Neural progenitor cell (in vitro differentiated cells): ENCODE data around the gene PPP1R3G. TPM values are rescaled to one million over a fixed set of nuclear protein-coding genes. Genes with fewer than 3 reads are reported as not detected.

Experiments
- DNase-seq: peaks from one replicate; pipeline ENCODE4 v3.0.0-alpha.2; 2016; ENCODE audit warnings: low spot score
- H2AFZ ChIP-seq: fragments of 200-600 bp; sonication (generic); replicated peaks from 2 replicates; pipeline ENCODE4 v1.6.1; 2016; ENCODE audit warnings: antibody characterized with exemption
- H3F3A ChIP-seq: fragments of 200-600 bp; sonication (generic); 2 replicates; pipeline ENCODE4 v1.6.1; 2016; ENCODE audit warnings: antibody characterized with exemption, low read depth
- H3K27ac ChIP-seq: fragments of 200-600 bp; sonication (generic); 2 replicates; pipeline ENCODE4 v1.5.1; 2016; ENCODE audit warnings: mild to moderate bottlenecking
- H3K27me3 ChIP-seq: fragments of 200-600 bp; sonication (generic); 2 replicates; pipeline ENCODE4 v1.6.1; 2016; ENCODE audit warnings: mild to moderate bottlenecking, moderate library complexity
- H3K36me3 ChIP-seq: fragments of 200-600 bp; sonication (generic); 2 replicates; pipeline ENCODE4 v1.5.1; 2016
- H3K4me1 ChIP-seq: fragments of 200-600 bp; sonication (generic); 2 replicates; pipeline ENCODE4 v1.6.1; 2016; ENCODE audit warnings: mixed run types
- H3K4me2 ChIP-seq: fragments of 200-600 bp; sonication (generic); 2 replicates; pipeline ENCODE4 v1.6.1; 2016
- H3K4me3 ChIP-seq: fragments of 200-600 bp; sonication (generic); 2 replicates; pipeline ENCODE4 v1.5.1; 2016
- H3K79me2 ChIP-seq: fragments of 200-600 bp; sonication (generic); 2 replicates; pipeline ENCODE4 v1.6.1; 2016; ENCODE audit warnings: low read depth
- H3K9ac ChIP-seq: fragments of 200-600 bp; sonication (generic); 2 replicates; pipeline ENCODE4 v1.6.1; 2016
- H3K9me3 ChIP-seq: fragments of 200-600 bp; sonication (generic); 2 replicates; pipeline ENCODE4 v1.5.1; 2016; ENCODE audit warnings: low read depth
- H4K20me1 ChIP-seq: fragments of 200-600 bp; sonication (generic); 2 replicates; pipeline ENCODE4 v1.6.1; 2016; ENCODE audit warnings: low read depth
- H3K27ac Mint-ChIP-seq: 3 replicates; pipeline ENCODE4 v1.8.0; 2021; ENCODE audit warnings: mixed read lengths
- H3K27me3 Mint-ChIP-seq: 2 replicates; pipeline ENCODE4 v1.8.0; 2022; ENCODE audit warnings: low read depth, mild to moderate bottlenecking, inconsistent platforms, moderate library complexity, mixed read lengths; ENCODE audit not compliant: insufficient read depth
- H3K36me3 Mint-ChIP-seq: 3 replicates; pipeline ENCODE4 v1.8.0; 2021; ENCODE audit warnings: mixed read lengths
- H3K4me1 Mint-ChIP-seq: 3 replicates; pipeline ENCODE4 v1.8.0; 2021; ENCODE audit warnings: mixed read lengths
- H3K4me3 Mint-ChIP-seq: 3 replicates; pipeline ENCODE4 v1.8.0; 2021; ENCODE audit warnings: mild to moderate bottlenecking, moderate library complexity, mixed read lengths
- H3K9me3 Mint-ChIP-seq: 3 replicates; pipeline ENCODE4 v1.8.0; 2020; ENCODE audit warnings: mixed read lengths
- EZH2 ChIP-seq: fragments of 200-600 bp; sonication (generic); IDR thresholded peaks from 2 replicates; pipeline ENCODE4 v1.6.1; 2017; ENCODE audit warnings: antibody characterized with exemption, mild to moderate bottlenecking, moderate library complexity
- EZH2phosphoT487 ChIP-seq: fragments of 200-600 bp; sonication (generic); IDR thresholded peaks from 2 replicates; pipeline ENCODE4 v1.6.1; 2017; ENCODE audit warnings: antibody characterized with exemption
- total RNA-seq: library from RNA; depleted of rRNA; stranded (reverse); fragments of >200 nt; gene quantifications from 2 replicates; pipeline ENCODE4 v1.2.3, GENCODE V29; 2015; ENCODE audit warnings: low replicate concordance
- TF ChIP-seq, protein P1 (sequence below): fragments of 200-600 bp; sonication (generic); IDR thresholded peaks from 2 replicates; pipeline ENCODE4 v1.5.1; 2017; ENCODE audit warnings: antibody characterized with exemption, mild to moderate bottlenecking

Gene PPP1R3G
- total RNA-seq, 1 donor from 2014 or later = 0.36 TPM

GRCh38 chr6:5107341-5107740 is 22.2 kb downstream of the PPP1R3G start:
- no peak overlapping the region for H3K4me3 Mint-ChIP-seq
- Histone ChIP-seq H3K36me3 (no peaks in the 10 kb centered on the region), H3K27me3 (no peaks in the 10 kb centered on the region), H2AFZ (no peak overlapping the region), H3K9me3 (no peaks in the 10 kb centered on the region), H3K9ac (no peak overlapping the region), H3K4me3 (no peak overlapping the region), H4K20me1 (no peaks in the 10 kb centered on the region), H3K4me1 (peaks cover 4% of the 10 kb centered on the region), H3K4me2 (peak overlapping the region; percentile 8), H3K27ac (no peak overlapping the region), H3K79me2 (no peaks in the 10 kb centered on the region), H3F3A (no peaks in the 10 kb centered on the region)
- TF ChIP-seq, protein P1, sequence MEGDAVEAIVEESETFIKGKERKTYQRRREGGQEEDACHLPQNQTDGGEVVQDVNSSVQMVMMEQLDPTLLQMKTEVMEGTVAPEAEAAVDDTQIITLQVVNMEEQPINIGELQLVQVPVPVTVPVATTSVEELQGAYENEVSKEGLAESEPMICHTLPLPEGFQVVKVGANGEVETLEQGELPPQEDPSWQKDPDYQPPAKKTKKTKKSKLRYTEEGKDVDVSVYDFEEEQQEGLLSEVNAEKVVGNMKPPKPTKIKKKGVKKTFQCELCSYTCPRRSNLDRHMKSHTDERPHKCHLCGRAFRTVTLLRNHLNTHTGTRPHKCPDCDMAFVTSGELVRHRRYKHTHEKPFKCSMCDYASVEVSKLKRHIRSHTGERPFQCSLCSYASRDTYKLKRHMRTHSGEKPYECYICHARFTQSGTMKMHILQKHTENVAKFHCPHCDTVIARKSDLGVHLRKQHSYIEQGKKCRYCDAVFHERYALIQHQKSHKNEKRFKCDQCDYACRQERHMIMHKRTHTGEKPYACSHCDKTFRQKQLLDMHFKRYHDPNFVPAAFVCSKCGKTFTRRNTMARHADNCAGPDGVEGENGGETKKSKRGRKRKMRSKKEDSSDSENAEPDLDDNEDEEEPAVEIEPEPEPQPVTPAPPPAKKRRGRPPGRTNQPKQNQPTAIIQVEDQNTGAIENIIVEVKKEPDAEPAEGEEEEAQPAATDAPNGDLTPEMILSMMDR = no peak
- TF ChIP-seq EZH2 (no peak), EZH2phosphoT487 (no peak)
- H3K27ac Mint-ChIP-seq = no peak overlapping the region
- H3K27me3 Mint-ChIP-seq = no peaks in the 10 kb centered on the region
- H3K36me3 Mint-ChIP-seq = peaks cover 18% of the 10 kb centered on the region
- peaks cover 11% of the 10 kb centered on the region for H3K4me1 Mint-ChIP-seq
- no peaks in the 10 kb centered on the region for H3K9me3 Mint-ChIP-seq
- no peak for DNase-seq

- Histone ChIP-seq H2AFZ (no peak overlapping the region), H3K4me2 (no peak overlapping the region), H3K79me2 (no peaks in the 10 kb centered on the region), H3K27me3 (no peaks in the 10 kb centered on the region), H3K9me3 (no peaks in the 10 kb centered on the region), H3K4me1 (peaks cover 4% of the 10 kb centered on the region), H3F3A (no peaks in the 10 kb centered on the region), H3K27ac (no peak overlapping the region), H3K36me3 (no peaks in the 10 kb centered on the region), H3K9ac (no peak overlapping the region), H4K20me1 (no peaks in the 10 kb centered on the region), H3K4me3 (no peak overlapping the region)
- DNase-seq = no peak
- H3K36me3 Mint-ChIP-seq = peaks cover 18% of the 10 kb centered on the region
- peak overlapping the region; percentile 50 for H3K27ac Mint-ChIP-seq
- no peaks in the 10 kb centered on the region for H3K9me3 Mint-ChIP-seq
- H3K4me1 Mint-ChIP-seq = peaks cover 11% of the 10 kb centered on the region
- TF ChIP-seq, protein P1 = no peak
- TF ChIP-seq EZH2phosphoT487 = no peak
- no peak for TF ChIP-seq EZH2
- no peak overlapping the region for H3K4me3 Mint-ChIP-seq
- H3K27me3 Mint-ChIP-seq = no peaks in the 10 kb centered on the region
These were observed 22.9 kb downstream of the PPP1R3G start for GRCh38 chr6:5108068-5108467.

DNA sequence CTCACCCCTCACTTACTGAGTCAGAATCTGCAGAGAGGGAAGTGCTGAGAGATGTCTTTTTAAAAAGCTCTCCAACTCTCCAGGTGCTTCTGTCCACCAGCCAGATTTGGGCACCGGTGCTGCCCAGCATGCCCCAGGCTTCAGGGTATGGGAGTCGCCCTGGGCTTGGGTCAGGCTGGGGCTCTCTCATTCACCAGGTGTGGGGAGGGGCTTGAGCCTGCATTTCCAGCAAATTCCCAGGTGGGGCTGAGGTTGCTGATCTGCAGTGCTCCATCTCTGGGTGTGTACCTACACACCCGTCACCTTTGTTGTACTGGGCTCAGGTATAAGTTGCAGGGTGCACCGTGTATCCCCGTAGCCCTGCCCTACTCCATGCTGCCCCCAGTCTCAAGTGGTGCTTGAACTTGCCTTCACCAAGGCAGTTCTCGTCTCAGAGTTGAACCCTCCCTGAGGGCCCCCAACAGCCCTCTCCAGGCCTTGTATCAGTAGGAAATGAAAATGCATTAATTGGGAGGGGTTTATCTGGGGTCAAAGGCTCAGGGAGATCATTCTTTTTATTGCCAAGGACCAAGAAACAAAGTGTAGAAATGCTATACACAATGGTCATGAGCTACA is 23.5 kb downstream of the PPP1R3G start:
- no peaks in the 10 kb centered on the region for H3K9me3 ChIP-seq
- no peaks in the 10 kb centered on the region for H3F3A ChIP-seq
- Mint-ChIP-seq H3K36me3 (peaks cover 18% of the 10 kb centered on the region), H3K9me3 (no peaks in the 10 kb centered on the region), H3K27ac (no peak overlapping the region), H3K27me3 (peaks cover 3% of the 10 kb centered on the region), H3K4me1 (peaks cover 11% of the 10 kb centered on the region), H3K4me3 (no peak overlapping the region)
- no peak overlapping the region for H3K9ac ChIP-seq
- H3K27me3 ChIP-seq = no peaks in the 10 kb centered on the region
- H3K27ac ChIP-seq = no peak overlapping the region
- DNase-seq = no peak
- H3K79me2 ChIP-seq = no peaks in the 10 kb centered on the region
- H3K36me3 ChIP-seq = no peaks in the 10 kb centered on the region
- no peaks in the 10 kb centered on the region for H4K20me1 ChIP-seq
- TF ChIP-seq, protein P1 = no peak
- TF ChIP-seq EZH2phosphoT487 (no peak), EZH2 (no peak)
- peaks cover 4% of the 10 kb centered on the region for H3K4me1 ChIP-seq
- no peak overlapping the region for H3K4me3 ChIP-seq
- no peak overlapping the region for H2AFZ ChIP-seq
- no peak overlapping the region for H3K4me2 ChIP-seq
